Measurements from ENCODE around the gene RETN. TPM values are rescaled to one million over a fixed set of nuclear protein-coding genes. Genes with fewer than 3 reads are reported as not detected.

RETN gene
- total RNA-seq, 1 experiment from 2014 or later = not detected

DNA sequence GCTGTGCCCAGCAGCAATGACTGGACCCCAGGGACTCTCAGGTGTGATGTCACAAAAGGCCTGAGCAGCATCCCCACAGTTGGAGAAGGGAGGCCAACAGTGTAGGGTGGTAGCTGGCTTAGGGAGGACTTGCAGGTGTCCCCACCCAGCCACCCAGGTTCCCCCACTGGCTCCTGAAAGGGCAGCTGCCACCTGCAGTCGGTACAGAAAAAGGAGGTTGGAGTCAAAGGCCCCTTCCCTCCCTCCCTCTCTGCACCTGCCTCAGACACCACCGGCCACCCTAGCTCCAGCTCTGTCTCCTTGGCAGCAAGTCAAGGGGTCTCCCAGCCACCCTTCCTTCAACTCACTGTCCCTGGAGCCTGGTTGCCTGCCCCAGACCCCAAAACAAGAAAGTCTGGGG lies 35.2 kb upstream of the RETN start, which contains the start of gene PCP2:
Gene PCP2, minus strand, starts transcription at position 22 of the 400 bp plus-strand sequence. CDS start 262 bp downstream, outside the sequence.
- CTCF ChIA-PET = no interaction called here
- POLR2A ChIA-PET = no interaction called here
- intact Hi-C loops (cut with micrococcal nuclease; ENCODE audit: unreplicated experiment) = no loop called here
- TF ChIP-seq, protein P1, sequence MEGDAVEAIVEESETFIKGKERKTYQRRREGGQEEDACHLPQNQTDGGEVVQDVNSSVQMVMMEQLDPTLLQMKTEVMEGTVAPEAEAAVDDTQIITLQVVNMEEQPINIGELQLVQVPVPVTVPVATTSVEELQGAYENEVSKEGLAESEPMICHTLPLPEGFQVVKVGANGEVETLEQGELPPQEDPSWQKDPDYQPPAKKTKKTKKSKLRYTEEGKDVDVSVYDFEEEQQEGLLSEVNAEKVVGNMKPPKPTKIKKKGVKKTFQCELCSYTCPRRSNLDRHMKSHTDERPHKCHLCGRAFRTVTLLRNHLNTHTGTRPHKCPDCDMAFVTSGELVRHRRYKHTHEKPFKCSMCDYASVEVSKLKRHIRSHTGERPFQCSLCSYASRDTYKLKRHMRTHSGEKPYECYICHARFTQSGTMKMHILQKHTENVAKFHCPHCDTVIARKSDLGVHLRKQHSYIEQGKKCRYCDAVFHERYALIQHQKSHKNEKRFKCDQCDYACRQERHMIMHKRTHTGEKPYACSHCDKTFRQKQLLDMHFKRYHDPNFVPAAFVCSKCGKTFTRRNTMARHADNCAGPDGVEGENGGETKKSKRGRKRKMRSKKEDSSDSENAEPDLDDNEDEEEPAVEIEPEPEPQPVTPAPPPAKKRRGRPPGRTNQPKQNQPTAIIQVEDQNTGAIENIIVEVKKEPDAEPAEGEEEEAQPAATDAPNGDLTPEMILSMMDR (IDR thresholded peaks at IDR 0.05) = no peak
- TF ChIP-seq TCF7L2 (IDR thresholded peaks at IDR 0.05; ENCODE audit: low read depth, low read length) (no peak), SIN3A (IDR thresholded peaks at IDR 0.05; ENCODE audit: borderline replicate concordance, insufficient read depth, low read depth, low read length) (no peak), POLR2AphosphoS5 (IDR thresholded peaks at IDR 0.05; ENCODE audit: low read depth, low read length) (no peak)
- TF ChIP-seq, protein P2, sequence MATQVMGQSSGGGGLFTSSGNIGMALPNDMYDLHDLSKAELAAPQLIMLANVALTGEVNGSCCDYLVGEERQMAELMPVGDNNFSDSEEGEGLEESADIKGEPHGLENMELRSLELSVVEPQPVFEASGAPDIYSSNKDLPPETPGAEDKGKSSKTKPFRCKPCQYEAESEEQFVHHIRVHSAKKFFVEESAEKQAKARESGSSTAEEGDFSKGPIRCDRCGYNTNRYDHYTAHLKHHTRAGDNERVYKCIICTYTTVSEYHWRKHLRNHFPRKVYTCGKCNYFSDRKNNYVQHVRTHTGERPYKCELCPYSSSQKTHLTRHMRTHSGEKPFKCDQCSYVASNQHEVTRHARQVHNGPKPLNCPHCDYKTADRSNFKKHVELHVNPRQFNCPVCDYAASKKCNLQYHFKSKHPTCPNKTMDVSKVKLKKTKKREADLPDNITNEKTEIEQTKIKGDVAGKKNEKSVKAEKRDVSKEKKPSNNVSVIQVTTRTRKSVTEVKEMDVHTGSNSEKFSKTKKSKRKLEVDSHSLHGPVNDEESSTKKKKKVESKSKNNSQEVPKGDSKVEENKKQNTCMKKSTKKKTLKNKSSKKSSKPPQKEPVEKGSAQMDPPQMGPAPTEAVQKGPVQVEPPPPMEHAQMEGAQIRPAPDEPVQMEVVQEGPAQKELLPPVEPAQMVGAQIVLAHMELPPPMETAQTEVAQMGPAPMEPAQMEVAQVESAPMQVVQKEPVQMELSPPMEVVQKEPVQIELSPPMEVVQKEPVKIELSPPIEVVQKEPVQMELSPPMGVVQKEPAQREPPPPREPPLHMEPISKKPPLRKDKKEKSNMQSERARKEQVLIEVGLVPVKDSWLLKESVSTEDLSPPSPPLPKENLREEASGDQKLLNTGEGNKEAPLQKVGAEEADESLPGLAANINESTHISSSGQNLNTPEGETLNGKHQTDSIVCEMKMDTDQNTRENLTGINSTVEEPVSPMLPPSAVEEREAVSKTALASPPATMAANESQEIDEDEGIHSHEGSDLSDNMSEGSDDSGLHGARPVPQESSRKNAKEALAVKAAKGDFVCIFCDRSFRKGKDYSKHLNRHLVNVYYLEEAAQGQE (IDR thresholded peaks at IDR 0.05; ENCODE audit: insufficient read depth in 1 of 2, low read depth in 2 of 2, low read length in 1 of 2) = no peak
- peaks cover 5% of the 10 kb centered on the region for H3K4me1 ChIP-seq (ENCODE audit: control insufficient read depth, insufficient read depth, low read length)
- H3K9me3 ChIP-seq (ENCODE audit: control insufficient read depth, insufficient read depth, low read depth, low read length) = no peaks in the 10 kb centered on the region
- ATAC-seq (no peak), DNase-seq (ENCODE audit: low read depth, low spot score) (no peak)
- H3K36me3 ChIP-seq (ENCODE audit: control insufficient read depth, insufficient read depth, low read length) = peaks cover 11% of the 10 kb centered on the region; the same call in 1 of the 2 replicates
- H3K4me3 ChIP-seq (ENCODE audit: low read depth in 2 of 2, low read length in 2 of 2) = no peak within 1 kb of the TSS
- no TSS peak for BruUV-seq (replicated peaks)
- H3K27ac ChIP-seq (ENCODE audit: low read length) = no peak within 1 kb of the TSS
- H3K27me3 ChIP-seq (ENCODE audit: control insufficient read depth, insufficient read depth, low read length) = no peaks in the 10 kb centered on the region
- in situ Hi-C loops (cut with HindIII; ENCODE audit: low pct_unique_long_range_greater_than_20kb, low sequenced_read_pairs) = no loop called here

DNA sequence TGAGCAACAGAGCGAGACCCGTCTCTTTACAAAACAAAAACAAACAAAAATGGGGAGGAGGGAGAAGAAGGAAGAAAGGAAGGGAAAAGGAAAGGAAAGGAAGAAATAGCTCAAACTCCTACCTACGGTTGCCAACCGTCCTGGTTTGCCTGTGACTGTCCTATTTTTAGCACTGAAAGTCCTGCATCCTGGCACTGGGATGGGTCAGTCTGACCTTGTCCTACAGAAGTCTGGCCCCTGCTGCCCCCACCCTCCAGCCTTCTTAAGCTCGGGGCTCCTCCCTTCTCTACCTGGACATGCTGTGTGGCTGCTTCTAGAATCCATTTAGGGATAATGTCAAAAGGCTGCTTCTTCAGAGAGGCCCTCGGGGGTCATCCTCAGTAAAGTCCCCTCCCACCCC lies 33.2 kb upstream of the RETN start:
- POLR2A ChIA-PET = no interaction called here

More for the DNA sequence above, 33.2 kb upstream of the RETN start:
- intact Hi-C loops (cut with micrococcal nuclease; ENCODE audit: unreplicated experiment) (no loop called here), in situ Hi-C loops (cut with HindIII; ENCODE audit: low pct_unique_long_range_greater_than_20kb, low sequenced_read_pairs) (no loop called here)
- TF ChIP-seq TCF7L2 (IDR thresholded peaks at IDR 0.05; ENCODE audit: low read depth, low read length) (no peak), POLR2AphosphoS5 (IDR thresholded peaks at IDR 0.05; ENCODE audit: low read depth, low read length) (no peak), SIN3A (IDR thresholded peaks at IDR 0.05; ENCODE audit: borderline replicate concordance, insufficient read depth, low read depth, low read length) (no peak)
- TF ChIP-seq, protein P1 (IDR thresholded peaks at IDR 0.05) = no peak
- TF ChIP-seq, protein P2 (IDR thresholded peaks at IDR 0.05; ENCODE audit: insufficient read depth in 1 of 2, low read depth in 2 of 2, low read length in 1 of 2) = no peak
- CTCF ChIA-PET = no interaction called here
- Histone ChIP-seq H3K27ac (ENCODE audit: low read length) (no peak overlapping the region), H3K9me3 (ENCODE audit: control insufficient read depth, insufficient read depth, low read depth, low read length) (no peaks in the 10 kb centered on the region), H3K4me3 (ENCODE audit: low read depth in 2 of 2, low read length in 2 of 2) (no peak overlapping the region), H3K4me1 (ENCODE audit: control insufficient read depth, insufficient read depth, low read length) (peaks cover under 1% of the 10 kb centered on the region; the same call in 1 of the 2 replicates), H3K27me3 (ENCODE audit: control insufficient read depth, insufficient read depth, low read length) (no peaks in the 10 kb centered on the region), H3K36me3 (ENCODE audit: control insufficient read depth, insufficient read depth, low read length) (no peaks in the 10 kb centered on the region)
- DNase-seq (ENCODE audit: low read depth, low spot score) = no peak
- no peak for ATAC-seq
- no TSS peak for BruUV-seq (replicated peaks)
